HEK293 (cell line): Measurements from ENCODE around the gene LYST.
A peak's percentile ranks its signal among the peaks of the same experiment; 100 is the strongest.

Experiments
- CTCF ChIA-PET: fragments of 350-600 bp; formaldehyde crosslinking; extraction: SDS; loops from one replicate; lab custom pipeline; 2021; ENCODE audit warnings: antibody characterized with exemption; lab: Yijun Ruan, JAX
- POLR2A ChIA-PET: fragments of 300-600 bp; formaldehyde crosslinking; extraction: SDS; loops from one replicate; lab custom pipeline; 2020; ENCODE audit warnings: antibody characterized with exemption, inconsistent platforms; lab: Yijun Ruan, JAX
- H3K27ac ChIP-seq: fragments of 200-500 bp; sonication (Bioruptor generic); 2 replicates; pipeline ENCODE4 v1.5.1; 2014; ENCODE audit warnings: low read depth, low read length, control low read depth, inconsistent platforms; ENCODE audit errors: extremely low read depth
- H3K36me3 ChIP-seq, 2 experiments: fragments of 200-500 bp in 1 of 2; sonication (Bioruptor generic) in 1 of 2; 1 replicate in 1 of 2; 2 replicates in 1 of 2; pipeline ENCODE4 v1.5.1; 2014 to 2017; ENCODE audit warnings: inconsistent platforms in 2 of 2, low read length in 2 of 2; ENCODE audit not compliant: control insufficient read depth in 2 of 2, insufficient read depth in 1 of 2
- H3K4me1 ChIP-seq: fragments of 200-500 bp; sonication (Bioruptor generic); 2 replicates; pipeline ENCODE4 v1.5.1; 2014; ENCODE audit warnings: mild to moderate bottlenecking, low read length, inconsistent platforms; ENCODE audit not compliant: control insufficient read depth, insufficient read depth
- H3K4me3 ChIP-seq: 2 replicates; pipeline ENCODE4 v1.5.1; 2011; ENCODE audit warnings: low read depth, mild to moderate bottlenecking, control low read depth, low read length, moderate library complexity
- H3K9me3 ChIP-seq: fragments of 200-500 bp; sonication (Bioruptor generic); 2 replicates; pipeline ENCODE4 v1.5.1; 2014; ENCODE audit warnings: low read depth, low read length, inconsistent platforms; ENCODE audit not compliant: control insufficient read depth, insufficient read depth
- BCL11A ChIP-seq: fragments of 450-650 bp; formaldehyde crosslinking; IDR thresholded peaks from 2 replicates; pipeline ENCODE4 v1.5.1; 2016; ENCODE audit warnings: low read depth, missing biosample characterization, missing genetic modification characterization
- INSM2 ChIP-seq: fragments of 450-650 bp; formaldehyde crosslinking; IDR thresholded peaks from 2 replicates; pipeline ENCODE4 v1.5.1; 2016; ENCODE audit warnings: missing biosample characterization, missing genetic modification characterization
- KLF8 ChIP-seq: fragments of 450-650 bp; formaldehyde crosslinking; IDR thresholded peaks from 2 replicates; pipeline ENCODE4 v1.5.1; 2016; ENCODE audit warnings: missing biosample characterization, missing genetic modification characterization
- OSR2 ChIP-seq: fragments of 450-650 bp; formaldehyde crosslinking; IDR thresholded peaks from 2 replicates; pipeline ENCODE4 v1.5.1; 2016; ENCODE audit warnings: missing biosample characterization, missing genetic modification characterization
- REST ChIP-seq: fragments of 450-650 bp; formaldehyde crosslinking; IDR thresholded peaks from 2 replicates; pipeline ENCODE4 v1.5.1; 2016; ENCODE audit warnings: missing biosample characterization, missing genetic modification characterization
- SCRT2 ChIP-seq: fragments of 450-650 bp; formaldehyde crosslinking; IDR thresholded peaks from 2 replicates; pipeline ENCODE4 v1.5.1; 2016; ENCODE audit warnings: missing biosample characterization, missing genetic modification characterization
- SETDB1 ChIP-seq: IDR thresholded peaks from one replicate; pipeline ENCODE4 v1.6.1; 2017; ENCODE audit warnings: mild to moderate bottlenecking, low read length, moderate library complexity, mixed read lengths; ENCODE audit not compliant: insufficient read length
- SP2 ChIP-seq: fragments of 450-650 bp; formaldehyde crosslinking; IDR thresholded peaks from 2 replicates; pipeline ENCODE4 v1.5.1; 2016; ENCODE audit warnings: missing biosample characterization, missing genetic modification characterization
- SP3 ChIP-seq: fragments of 450-650 bp; formaldehyde crosslinking; IDR thresholded peaks from 2 replicates; pipeline ENCODE4 v1.5.1; 2016; ENCODE audit warnings: missing biosample characterization, missing genetic modification characterization
- SP7 ChIP-seq: fragments of 450-650 bp; formaldehyde crosslinking; IDR thresholded peaks from 2 replicates; pipeline ENCODE4 v1.5.1; 2016; ENCODE audit warnings: missing biosample characterization, missing genetic modification characterization
- TSHZ1 ChIP-seq: fragments of 450-650 bp; formaldehyde crosslinking; IDR thresholded peaks from 2 replicates; pipeline ENCODE4 v1.5.1; 2016; ENCODE audit warnings: missing biosample characterization, missing genetic modification characterization, borderline replicate concordance
- ZEB2 ChIP-seq: fragments of 450-650 bp; formaldehyde crosslinking; IDR thresholded peaks from 2 replicates; pipeline ENCODE4 v1.5.1; 2016; ENCODE audit warnings: missing biosample characterization, missing genetic modification characterization
- ZNF211 ChIP-seq: fragments of 450-650 bp; formaldehyde crosslinking; IDR thresholded peaks from 2 replicates; pipeline ENCODE4 v1.5.1; 2016; ENCODE audit warnings: low read depth, missing biosample characterization, missing genetic modification characterization
- ZNF366 ChIP-seq: fragments of 450-650 bp; formaldehyde crosslinking; conservative IDR thresholded peaks from 2 replicates; pipeline ENCODE4 v1.5.1; 2016; ENCODE audit warnings: missing biosample characterization, missing genetic modification characterization
- ZNF571 ChIP-seq: fragments of 450-650 bp; formaldehyde crosslinking; IDR thresholded peaks from 2 replicates; pipeline ENCODE4 v1.5.0; 2017; ENCODE audit warnings: missing biosample characterization, missing genetic modification characterization
- ZNF629 ChIP-seq: fragments of 450-650 bp; formaldehyde crosslinking; IDR thresholded peaks from 2 replicates; pipeline ENCODE4 v1.5.1; 2017; ENCODE audit warnings: missing biosample characterization, missing genetic modification characterization
- ZNF677 ChIP-seq: fragments of 450-650 bp; IDR thresholded peaks from 2 replicates; pipeline ENCODE4 v1.5.0; 2018; ENCODE audit warnings: missing biosample characterization, mild to moderate bottlenecking, missing genetic modification characterization, moderate library complexity
- ZNF747 ChIP-seq: fragments of 450-650 bp; formaldehyde crosslinking; IDR thresholded peaks from 2 replicates; pipeline ENCODE4 v1.5.1; 2016; ENCODE audit warnings: missing biosample characterization, missing genetic modification characterization
- TF ChIP-seq, protein P1 (sequence below): fragments of 450-650 bp; formaldehyde crosslinking; IDR thresholded peaks from 2 replicates; pipeline ENCODE4 v1.5.1; 2016; ENCODE audit warnings: missing biosample characterization, missing genetic modification characterization
- TF ChIP-seq, protein P2 (sequence below): fragments of 450-650 bp; formaldehyde crosslinking; IDR thresholded peaks from 2 replicates; pipeline ENCODE4 v1.5.1; 2016; ENCODE audit warnings: missing biosample characterization, missing genetic modification characterization

The LYST gene

GRCh38 chr1:235721982-235722381 lies 144.7 kb downstream of the LYST start:
- Histone ChIP-seq H3K27ac (no peak overlapping the region), H3K36me3 (peaks cover 11 to 22% of the 10 kb centered on the region in 2 experiments; a peak in 2 of 3 replicates), H3K4me3 (no peak overlapping the region), H3K9me3 (no peaks in the 10 kb centered on the region), H3K4me1 (no peaks in the 10 kb centered on the region)
- ChIA-PET CTCF (interaction anchor here (0.5 to 1.0 kb wide), 2 partner anchors 37 to 62 kb away, joined by 3 to 4 read pairs; no protein-coding TSS in a partner anchor), POLR2A (no interaction called here)
- TF ChIP-seq ZNF747 (no peak), REST (tag by site-specific recombination) (no peak), ZNF571 (tag by site-specific recombination) (no peak)
- TF ChIP-seq, protein P1, sequence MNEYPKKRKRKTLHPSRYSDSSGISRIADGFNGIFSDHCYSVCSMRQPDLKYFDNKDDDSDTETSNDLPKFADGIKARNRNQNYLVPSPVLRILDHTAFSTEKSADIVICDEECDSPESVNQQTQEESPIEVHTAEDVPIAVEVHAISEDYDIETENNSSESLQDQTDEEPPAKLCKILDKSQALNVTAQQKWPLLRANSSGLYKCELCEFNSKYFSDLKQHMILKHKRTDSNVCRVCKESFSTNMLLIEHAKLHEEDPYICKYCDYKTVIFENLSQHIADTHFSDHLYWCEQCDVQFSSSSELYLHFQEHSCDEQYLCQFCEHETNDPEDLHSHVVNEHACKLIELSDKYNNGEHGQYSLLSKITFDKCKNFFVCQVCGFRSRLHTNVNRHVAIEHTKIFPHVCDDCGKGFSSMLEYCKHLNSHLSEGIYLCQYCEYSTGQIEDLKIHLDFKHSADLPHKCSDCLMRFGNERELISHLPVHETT (tag by site-specific recombination), result no peak

GRCh38 chr1:235720544-235720943 lies 146.2 kb downstream of the LYST start:
- Histone ChIP-seq H3K4me1 (no peaks in the 10 kb centered on the region), H3K36me3 (peaks cover 11 to 22% of the 10 kb centered on the region in 2 experiments), H3K4me3 (no peak overlapping the region), H3K9me3 (no peaks in the 10 kb centered on the region), H3K27ac (no peak overlapping the region)
- POLR2A ChIA-PET, result interaction anchor here (0.7 kb wide), 1 partner anchor 217 kb away, joined by 4 read pairs; the partner anchor contains the start of gene B3GALNT2
- CTCF ChIA-PET, result interaction anchor here (1.2 kb wide), 1 partner anchor 12 kb away, joined by 5 read pairs; no protein-coding TSS in a partner anchor
- TF ChIP-seq BCL11A (tag by site-specific recombination) (no peak), KLF8 (tag by site-specific recombination) (peak; percentile 57), SP2 (tag by site-specific recombination) (no peak), INSM2 (tag by site-specific recombination) (0 out of 2 replicates have a peak, but pooled peaks have one; percentile 70), SP7 (tag by site-specific recombination) (0 out of 2 replicates have a peak, but pooled peaks have one; percentile 25), ZNF211 (tag by site-specific recombination) (0 out of 2 replicates have a peak, but pooled peaks have one; percentile 38), SCRT2 (tag by site-specific recombination) (peak; percentile 70), ZNF629 (tag by site-specific recombination) (peak; percentile 85), OSR2 (tag by site-specific recombination) (no peak), ZEB2 (tag by site-specific recombination) (peak; percentile 73; the same call in 1 of the 2 replicates), TSHZ1 (tag by site-specific recombination) (0 out of 2 replicates have a peak, but pooled peaks have one; percentile 14), ZNF366 (tag by site-specific recombination) (peak; percentile 74), ZNF677 (tag by site-specific recombination) (no peak), SETDB1 (no peak), SP3 (tag by site-specific recombination) (0 out of 2 replicates have a peak, but pooled peaks have one; percentile 16)
- TF ChIP-seq, protein P2, sequence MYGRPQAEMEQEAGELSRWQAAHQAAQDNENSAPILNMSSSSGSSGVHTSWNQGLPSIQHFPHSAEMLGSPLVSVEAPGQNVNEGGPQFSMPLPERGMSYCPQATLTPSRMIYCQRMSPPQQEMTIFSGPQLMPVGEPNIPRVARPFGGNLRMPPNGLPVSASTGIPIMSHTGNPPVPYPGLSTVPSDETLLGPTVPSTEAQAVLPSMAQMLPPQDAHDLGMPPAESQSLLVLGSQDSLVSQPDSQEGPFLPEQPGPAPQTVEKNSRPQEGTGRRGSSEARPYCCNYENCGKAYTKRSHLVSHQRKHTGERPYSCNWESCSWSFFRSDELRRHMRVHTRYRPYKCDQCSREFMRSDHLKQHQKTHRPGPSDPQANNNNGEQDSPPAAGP, result 0 out of 2 replicates have a peak, but pooled peaks have one; percentile 54
- TF ChIP-seq, protein P1 (tag by site-specific recombination), result peak; percentile 68; the same call in 1 of the 2 replicates
